Adrenal gland (tissue), 12 donors: Measurements from ENCODE around the gene TDRD9. TPM values are rescaled to one million over a fixed set of nuclear protein-coding genes. Genes with fewer than 3 reads are reported as not detected.

Experiments used
- DNase-seq, 7 donors: peaks; one replicate each; pipeline ENCODE4 v3.0.0-alpha.2; 2019 to 2020
- H3K27ac ChIP-seq, 5 donors: fragments of 200-600 bp; sonication (generic) in 4 of 5; 1 replicate in 3 of 5; 2 replicates in 2 of 5; pipeline versions ENCODE4 v1.5.1 to v1.8.0; 2016 to 2020; ENCODE audit warnings: mild to moderate bottlenecking in 1 of 5
- H3K27me3 ChIP-seq: fragments of 200-600 bp; 2 replicates; pipeline ENCODE4 v1.8.0; 2021
- H3K36me3 ChIP-seq, 2 donors: fragments of 200-600 bp; replicated peaks in 1 of 2; 1 replicate in 1 of 2; 2 replicates in 1 of 2; pipeline versions ENCODE4 v1.5.1 to v1.8.0; 2018 to 2022
- H3K4me1 ChIP-seq, 2 donors: fragments of 200-600 bp; replicated peaks in 1 of 2; 1 replicate in 1 of 2; 2 replicates in 1 of 2; pipeline versions ENCODE4 v1.5.1 to v1.8.0; 2018 to 2021
- H3K4me3 ChIP-seq, 4 donors: fragments of 200-600 bp; sonication (generic) in 3 of 4; one replicate each; pipeline ENCODE4 v1.5.1; 2016 to 2018
- H3K9me3 ChIP-seq, 3 donors: fragments of 200-600 bp; sonication (generic) in 1 of 3; replicated peaks in 1 of 3; 1 replicate in 2 of 3; 2 replicates in 1 of 3; pipeline versions ENCODE4 v1.5.1 to v1.8.0; 2016 to 2021
- POLR2A ChIP-seq, 2 donors: fragments of 450-650 bp; IDR thresholded peaks; one replicate each; pipeline ENCODE4 v1.6.1; 2017; ENCODE audit warnings: antibody characterized with exemption in 2 of 2, mild to moderate bottlenecking in 2 of 2, moderate library complexity in 1 of 2
- WGBS, 4 donors: extraction: QIAGEN DNeasy Blood & Tissue Kit in 2 of 4; methylation state at CpG; one replicate each; pipeline versions ENCODE4 v1.1.5 to v1.1.7; 2013 to 2017; 5-methylcytosine and 5-hydroxymethylcytosine counted together
- intact Hi-C, 2 donors: fragments of 100-400 bp; cut with DNase I; formaldehyde crosslinking; loops; one replicate each; pipeline versions ENCODE4 v1.14.1 to v1.15.0; 2022 to 2023
- polyA plus RNA-seq, 3 donors: library from polyadenylated mRNA; stranded (reverse); fragments of 200-250 nt in 2 of 3; fragments of 350-450 nt in 1 of 3; fragmentation: Illumina TruSeq in 1 of 3; extraction: RNeasy Lipid Tissue Mini Kit (QIAGEN cat#74804) in 1 of 3; gene quantifications; one replicate each; pipeline ENCODE4 v1.2.3, GENCODE V29; 2013 to 2014
- total RNA-seq, 9 donors: library from RNA; depleted of rRNA in 4 of 9; stranded (reverse); fragments of >200 nt in 4 of 9; fragments of 120-200 nt in 1 of 9; fragmentation: NEBNext Ultra II Directional in 1 of 9; extraction: Animal tissue kit (Norgen Biotek cat#: 25700) in 1 of 9; gene quantifications; one replicate each; pipeline versions ENCODE4 v1.1.0 to v1.2.4, GENCODE V29; 2013 to 2023
- TF ChIP-seq, protein P1 (sequence below), 6 experiments: fragments of 450-650 bp in 4 of 6; fragments of 200-600 bp in 2 of 6; sonication (generic) in 1 of 6; IDR thresholded peaks; 1 replicate in 5 of 6; 2 replicates in 1 of 6; pipeline versions ENCODE4 v1.5.1 to v1.8.0; 2016 to 2021; ENCODE audit warnings: antibody characterized with exemption in 6 of 6, mild to moderate bottlenecking in 2 of 6, moderate library complexity in 1 of 6
- donor health status: healthy with polysubstance abuse.
- donor health status: Bipolar disorder and iron deficiency.
- donor health status: DM: yes; HTN: yes; CAD: no.
- donor health status: DM: no; HTN: no; CAD: no.
- donor health status: DM: no; HTN: no; CAD: no.
- donor health status: DM: yes; HTN: yes; CAD: no.

Gene TDRD9
- total and polyA plus RNA-seq, 12 donors = 0.06 to 7.8 (median 3.0) TPM

DNA sequence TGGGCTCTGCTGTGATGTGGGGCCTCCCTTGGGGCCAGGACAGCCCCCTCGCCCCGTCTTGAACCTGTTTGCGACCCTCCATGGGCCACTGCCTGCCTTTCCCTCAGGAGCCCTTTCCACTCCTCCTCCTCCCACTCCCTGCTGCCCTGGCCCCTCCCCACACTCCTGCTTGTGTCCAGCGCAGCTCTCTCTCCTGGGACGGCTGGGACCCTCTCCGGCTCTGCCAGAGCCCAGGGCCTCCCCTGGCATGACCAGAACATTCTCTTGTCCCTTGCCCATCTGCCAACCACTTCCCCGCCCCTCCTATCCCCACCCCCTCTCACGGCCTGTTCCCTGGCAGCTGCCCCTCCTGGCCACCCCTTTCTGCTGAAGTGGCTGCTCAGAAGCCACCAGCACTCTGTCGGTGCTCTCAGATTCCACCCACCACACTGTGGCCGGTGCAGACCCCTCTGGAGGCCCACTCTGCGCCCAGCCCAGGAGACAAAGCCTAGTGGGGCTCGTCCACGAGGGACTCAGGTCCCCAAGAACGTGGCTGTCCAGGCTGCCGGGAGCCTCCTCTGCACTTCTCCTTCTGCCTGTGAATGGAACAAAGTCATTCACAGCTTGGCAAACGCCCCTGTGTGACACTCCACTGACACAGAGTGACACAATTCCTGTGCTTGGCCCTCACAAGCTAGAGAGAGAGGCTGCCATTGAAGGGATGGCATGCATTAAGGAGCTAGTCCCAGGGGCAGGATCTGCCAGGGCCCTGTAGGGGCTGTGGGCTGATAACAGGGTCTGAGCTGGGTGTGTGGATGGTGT is 158.6 kb downstream of the TDRD9 start:
- TF ChIP-seq, protein P1, sequence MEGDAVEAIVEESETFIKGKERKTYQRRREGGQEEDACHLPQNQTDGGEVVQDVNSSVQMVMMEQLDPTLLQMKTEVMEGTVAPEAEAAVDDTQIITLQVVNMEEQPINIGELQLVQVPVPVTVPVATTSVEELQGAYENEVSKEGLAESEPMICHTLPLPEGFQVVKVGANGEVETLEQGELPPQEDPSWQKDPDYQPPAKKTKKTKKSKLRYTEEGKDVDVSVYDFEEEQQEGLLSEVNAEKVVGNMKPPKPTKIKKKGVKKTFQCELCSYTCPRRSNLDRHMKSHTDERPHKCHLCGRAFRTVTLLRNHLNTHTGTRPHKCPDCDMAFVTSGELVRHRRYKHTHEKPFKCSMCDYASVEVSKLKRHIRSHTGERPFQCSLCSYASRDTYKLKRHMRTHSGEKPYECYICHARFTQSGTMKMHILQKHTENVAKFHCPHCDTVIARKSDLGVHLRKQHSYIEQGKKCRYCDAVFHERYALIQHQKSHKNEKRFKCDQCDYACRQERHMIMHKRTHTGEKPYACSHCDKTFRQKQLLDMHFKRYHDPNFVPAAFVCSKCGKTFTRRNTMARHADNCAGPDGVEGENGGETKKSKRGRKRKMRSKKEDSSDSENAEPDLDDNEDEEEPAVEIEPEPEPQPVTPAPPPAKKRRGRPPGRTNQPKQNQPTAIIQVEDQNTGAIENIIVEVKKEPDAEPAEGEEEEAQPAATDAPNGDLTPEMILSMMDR (IDR thresholded peaks at IDR 0.05) = no peak
- TF ChIP-seq POLR2A (IDR thresholded peaks at IDR 0.05) = no peak
- 79 to 89% (median 81%) methylated on average over 8 to 16 of the region's 16 CpGs for WGBS, 4 donors
- no peak overlapping the region for H3K4me3 ChIP-seq
- no peaks in the 10 kb centered on the region for H3K36me3 ChIP-seq
- no peak overlapping the region for H3K27ac ChIP-seq
- DNase-seq = peak in 3 of 7 donors; percentile 5 to 22 (median 10)
- no peaks in the 10 kb centered on the region for H3K27me3 ChIP-seq
- intact Hi-C loops = loop anchor here in 1 of 2 donors (10.0 kb wide), 1 partner anchor 558 kb away; no protein-coding TSS in a partner anchor
- H3K4me1 ChIP-seq = peaks cover 0 to 5% of the 10 kb centered on the region in 2 donors
- H3K9me3 ChIP-seq = no peaks in the 10 kb centered on the region

DNA sequence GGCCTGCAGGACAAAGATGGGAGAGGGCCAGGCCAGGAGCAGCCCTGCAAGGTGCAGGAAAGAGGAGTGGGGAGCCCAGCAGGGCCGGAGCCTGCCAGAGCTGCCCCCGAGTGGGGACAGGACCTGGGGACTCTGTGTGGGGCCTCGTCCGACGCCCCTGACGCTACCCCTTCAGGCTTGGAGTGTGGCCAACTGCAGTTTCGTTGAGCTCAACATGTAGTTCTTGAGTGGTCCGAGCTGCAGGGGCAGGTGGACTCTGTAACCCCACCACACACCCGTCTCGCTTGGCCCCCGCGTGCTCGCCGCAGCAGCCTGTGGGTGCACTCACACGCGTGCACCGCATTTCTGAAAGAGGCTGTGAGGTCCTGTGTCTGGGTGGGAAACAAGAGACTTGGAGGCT is 159.2 kb downstream of the TDRD9 start:
- Histone ChIP-seq H3K4me3 (no peak overlapping the region), H3K27ac (no peak overlapping the region), H3K4me1 (peaks cover 0 to 5% of the 10 kb centered on the region in 2 donors), H3K9me3 (no peaks in the 10 kb centered on the region), H3K27me3 (no peaks in the 10 kb centered on the region), H3K36me3 (no peaks in the 10 kb centered on the region)
- intact Hi-C loops = loop anchor here in 1 of 2 donors (10.0 kb wide), 1 partner anchor 557 kb away; no protein-coding TSS in a partner anchor
- TF ChIP-seq POLR2A (IDR thresholded peaks at IDR 0.05) = no peak
- TF ChIP-seq, protein P1 (IDR thresholded peaks at IDR 0.05) = no peak
- DNase-seq = peak in 2 of 7 donors; percentile 5 to 6
- 87 to 96% (median 93%) methylated on average over 6 to 17 of the region's 17 CpGs for WGBS, 4 donors

DNA sequence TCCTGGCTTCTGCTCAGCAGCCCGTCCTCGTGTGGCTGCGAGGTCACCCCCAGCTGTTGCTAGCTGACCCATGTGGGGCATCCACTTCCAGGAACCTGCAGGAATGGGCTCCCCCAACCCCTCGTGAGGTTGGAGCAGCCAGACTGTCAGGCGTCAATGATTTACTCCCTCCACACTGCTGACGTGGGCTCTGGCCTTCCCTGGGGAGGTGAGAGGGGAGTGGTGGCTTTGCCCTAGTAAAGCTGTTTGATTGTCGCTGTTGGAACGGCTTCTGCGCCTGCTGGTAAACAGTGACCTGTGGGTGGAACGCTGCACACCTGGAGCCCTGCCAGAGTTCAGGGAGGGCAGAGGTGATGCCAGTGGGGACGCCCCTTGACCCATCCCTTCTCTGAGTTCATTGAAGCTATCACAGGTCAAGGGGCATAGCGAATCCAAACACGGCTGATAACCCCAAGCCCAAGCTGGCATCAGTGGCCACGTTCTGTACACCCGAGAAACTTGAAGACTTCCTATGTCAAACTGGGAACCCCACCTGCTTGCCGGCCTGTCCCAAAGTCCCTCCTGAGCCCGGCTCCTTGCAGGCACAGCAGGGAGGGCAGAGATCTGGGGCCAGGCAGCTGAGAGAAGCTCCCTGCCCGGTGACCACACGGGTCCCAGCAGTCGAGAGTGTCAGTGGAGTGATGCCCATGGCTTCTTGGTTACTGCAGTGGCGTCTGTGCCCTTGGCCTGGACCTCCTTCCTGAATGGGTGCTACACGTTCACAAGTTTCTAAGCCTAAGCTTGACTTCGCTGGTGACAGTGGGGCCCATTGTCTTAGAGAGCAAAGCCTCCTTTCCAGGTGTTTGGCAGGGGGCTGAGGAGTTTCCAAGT is 160.0 kb downstream of the TDRD9 start:
- H3K36me3 ChIP-seq = no peaks in the 10 kb centered on the region
- H3K4me1 ChIP-seq = peaks cover 0 to 5% of the 10 kb centered on the region in 2 donors
- H3K9me3 ChIP-seq = no peaks in the 10 kb centered on the region
- H3K27ac ChIP-seq = no peak overlapping the region
- TF ChIP-seq, protein P1 (IDR thresholded peaks at IDR 0.05) = no peak
- no peak for TF ChIP-seq POLR2A (IDR thresholded peaks at IDR 0.05)
- intact Hi-C loops = loop anchor here in 1 of 2 donors (10.0 kb wide), 1 partner anchor 557 kb away; no protein-coding TSS in a partner anchor
- WGBS, 4 donors = 81 to 88% (median 85%) methylated on average over 10 to 23 of the region's 23 CpGs
- no peaks in the 10 kb centered on the region for H3K27me3 ChIP-seq
- DNase-seq = peak in 3 of 7 donors; percentile 5 to 10 (median 10)
- no peak overlapping the region for H3K4me3 ChIP-seq
